Activated CD8-positive, alpha-beta memory T cell treated with anti-CD3 and anti-CD28 coated beads, Interleukin-2, amount 50 U/mL, for 24 hours (primary cell): ENCODE data around the gene NRG2.
A peak's percentile ranks its signal among the peaks of the same experiment; 100 is the strongest.

ENCODE experiments used
- DNase-seq: peaks from one replicate; pipeline ENCODE4 v3.0.0-alpha.2; 2020; ENCODE audit errors: extremely low read depth

NRG2 gene

GRCh38 chr5:139968547-139969261 lies 74.4 kb downstream of the NRG2 start:
- DNase-seq: peak; percentile 57

- no peak for DNase-seq
These were observed 75.7 kb downstream of the NRG2 start for GRCh38 chr5:139967353-139967752.

- DNase-seq: no peak
These were observed 76.2 kb downstream of the NRG2 start for GRCh38 chr5:139966856-139967255.

- no peak for DNase-seq
These were observed 78.0 kb downstream of the NRG2 start for GRCh38 chr5:139964994-139965565.

GRCh38 chr5:139964266-139964993 lies 78.7 kb downstream of the NRG2 start:
- DNase-seq: no peak

GRCh38 chr5:139962445-139962844 lies 80.7 kb downstream of the NRG2 start:
- DNase-seq: no peak

- no peak for DNase-seq
These were observed 81.5 kb downstream of the NRG2 start for GRCh38 chr5:139961435-139962157.

GRCh38 chr5:139960723-139961383 lies 82.2 kb downstream of the NRG2 start:
- DNase-seq: no peak

- no peak for DNase-seq
These were observed 84.5 kb downstream of the NRG2 start for GRCh38 chr5:139958432-139959148.

GRCh38 chr5:139956342-139956741 lies 86.8 kb downstream of the NRG2 start:
- no peak for DNase-seq

GRCh38 chr5:139955616-139956273 lies 87.4 kb downstream of the NRG2 start:
- no peak for DNase-seq

- DNase-seq: no peak
These were observed 88.0 kb downstream of the NRG2 start for GRCh38 chr5:139955053-139955605.

GRCh38 chr5:139954462-139954861 lies 88.6 kb downstream of the NRG2 start:
- no peak for DNase-seq

- no peak for DNase-seq
These were observed 89.1 kb downstream of the NRG2 start for GRCh38 chr5:139954022-139954421.

GRCh38 chr5:139952574-139952973 lies 90.5 kb downstream of the NRG2 start:
- DNase-seq: no peak

- DNase-seq: no peak
These were observed 91.1 kb downstream of the NRG2 start for GRCh38 chr5:139951983-139952382.

- no peak for DNase-seq
These were observed 91.7 kb downstream of the NRG2 start for GRCh38 chr5:139951296-139951924.

GRCh38 chr5:139950436-139950835 lies 92.7 kb downstream of the NRG2 start:
- no peak for DNase-seq

- DNase-seq: no peak
These were observed 93.4 kb downstream of the NRG2 start for GRCh38 chr5:139949710-139950109.

GRCh38 chr5:139947727-139948126 lies 95.4 kb downstream of the NRG2 start:
- no peak for DNase-seq
